Measurements from ENCODE around the gene DSE. TPM values are rescaled to one million over a fixed set of nuclear protein-coding genes. Genes with fewer than 3 reads are reported as not detected.

The DSE gene
- total RNA-seq, 4 donors from 2014 or later: 3.8 to 16.7 (median 9.2) TPM

GRCh38 chr6:116402108-116402937, 31.6 kb downstream of the DSE start:
- Histone ChIP-seq H3K4me3 (no peak overlapping the region), H3K36me3 (no peaks in the 10 kb centered on the region), H3K27ac (no peak overlapping the region), H3K4me1 (peaks cover 0 to 31% (median 0%) of the 10 kb centered on the region in 4 donors), H3K9me3 (no peaks in the 10 kb centered on the region), H3K27me3 (no peaks in the 10 kb centered on the region)
- TF ChIP-seq CTCF (IDR thresholded peaks at IDR 0.05): no peak
- no peak for TF ChIP-seq POLR2AphosphoS5 (IDR thresholded peaks at IDR 0.05)
- TF ChIP-seq EP300 (IDR thresholded peaks at IDR 0.05; ENCODE audit: low read depth): no peak
- TF ChIP-seq POLR2A (IDR thresholded peaks at IDR 0.05): no peak
- in situ Hi-C loops (cut with MboI; ENCODE audit: low pct_ligation_motif_present in 1 of 4, low pct_unique_long_range_greater_than_20kb in 1 of 4, low sequenced_read_pairs in 3 of 4) (loop anchor here in 1 of 4 donors (25.0 kb wide), 1 partner anchor 115 kb away; the partner anchor contains the start of gene TSPYL1), intact Hi-C loops (cut with DNase I; ENCODE audit: low total_unique reads) (no loop called here)
- 77 to 85% methylated on average over 2 of the region's 2 CpGs for WGBS, 2 donors (ENCODE audit: low coverage in 1 of 2)
- DNase-seq: no peak

- Histone ChIP-seq H3K27me3 (no peaks in the 10 kb centered on the region), H3K4me1 (peaks cover 0 to 27% (median 0%) of the 10 kb centered on the region in 4 donors), H3K36me3 (no peaks in the 10 kb centered on the region), H3K27ac (no peak overlapping the region), H3K9me3 (no peaks in the 10 kb centered on the region), H3K4me3 (no peak overlapping the region)
- 63 to 100% methylated on average over 1 of the region's 1 CpG for WGBS, 2 donors (ENCODE audit: low coverage in 1 of 2)
- no peak for TF ChIP-seq POLR2A (IDR thresholded peaks at IDR 0.05)
- no peak for TF ChIP-seq POLR2AphosphoS5 (IDR thresholded peaks at IDR 0.05)
- TF ChIP-seq CTCF (IDR thresholded peaks at IDR 0.05): no peak
- TF ChIP-seq EP300 (IDR thresholded peaks at IDR 0.05; ENCODE audit: low read depth): no peak
- in situ Hi-C loops (cut with MboI; ENCODE audit: low pct_ligation_motif_present in 1 of 4, low pct_unique_long_range_greater_than_20kb in 1 of 4, low sequenced_read_pairs in 3 of 4): loop anchor here in 1 of 4 donors (25.0 kb wide), 1 partner anchor 116 kb away; the partner anchor contains the start of gene TSPYL1
- no peak for DNase-seq
- intact Hi-C loops (cut with DNase I; ENCODE audit: low total_unique reads): no loop called here
These were observed 32.5 kb downstream of the DSE start for GRCh38 chr6:116403205-116403604.

GRCh38 chr6:116404696-116405095, 33.9 kb downstream of the DSE start:
- in situ Hi-C loops (cut with MboI; ENCODE audit: low pct_ligation_motif_present in 1 of 4, low pct_unique_long_range_greater_than_20kb in 1 of 4, low sequenced_read_pairs in 3 of 4): loop anchor here in 1 of 4 donors (25.0 kb wide), 1 partner anchor 117 kb away; the partner anchor contains the start of gene TSPYL1
- H3K4me1 ChIP-seq: peaks cover 0 to 25% (median 0%) of the 10 kb centered on the region in 4 donors
- no peak for TF ChIP-seq EP300 (IDR thresholded peaks at IDR 0.05; ENCODE audit: low read depth)
- no peak for TF ChIP-seq POLR2A (IDR thresholded peaks at IDR 0.05)
- TF ChIP-seq CTCF (IDR thresholded peaks at IDR 0.05): no peak
- no peak for TF ChIP-seq POLR2AphosphoS5 (IDR thresholded peaks at IDR 0.05)
- no peaks in the 10 kb centered on the region for H3K36me3 ChIP-seq
- no peak overlapping the region for H3K4me3 ChIP-seq
- 70 to 73% methylated on average over 3 of the region's 3 CpGs for WGBS, 2 donors (ENCODE audit: low coverage in 1 of 2)
- peak overlapping the region; percentile 19 to 58 (median 50) for H3K27ac ChIP-seq
- intact Hi-C loops (cut with DNase I; ENCODE audit: low total_unique reads): no loop called here
- DNase-seq: no peak
- H3K27me3 ChIP-seq: no peaks in the 10 kb centered on the region
- H3K9me3 ChIP-seq: no peaks in the 10 kb centered on the region

GRCh38 chr6:116405138-116405537, 34.4 kb downstream of the DSE start:
- H3K27ac ChIP-seq: peak overlapping the region; percentile 19 to 58 (median 50)
- in situ Hi-C loops (cut with MboI; ENCODE audit: low pct_ligation_motif_present in 1 of 4, low pct_unique_long_range_greater_than_20kb in 1 of 4, low sequenced_read_pairs in 3 of 4) (loop anchor here in 1 of 4 donors (25.0 kb wide), 1 partner anchor 118 kb away; the partner anchor contains the start of gene TSPYL1), intact Hi-C loops (cut with DNase I; ENCODE audit: low total_unique reads) (no loop called here)
- H3K4me1 ChIP-seq: peaks cover 0 to 28% (median 0%) of the 10 kb centered on the region in 4 donors
- peak; percentile 14 for DNase-seq
- H3K27me3 ChIP-seq: no peaks in the 10 kb centered on the region
- WGBS, 2 donors (ENCODE audit: low coverage in 1 of 2): 45 to 51% methylated on average over 5 of the region's 5 CpGs
- no peaks in the 10 kb centered on the region for H3K9me3 ChIP-seq
- TF ChIP-seq EP300 (IDR thresholded peaks at IDR 0.05; ENCODE audit: low read depth) (no peak), POLR2A (IDR thresholded peaks at IDR 0.05) (no peak), CTCF (IDR thresholded peaks at IDR 0.05) (no peak), POLR2AphosphoS5 (IDR thresholded peaks at IDR 0.05) (no peak)
- no peak overlapping the region for H3K4me3 ChIP-seq
- H3K36me3 ChIP-seq: no peaks in the 10 kb centered on the region
